ENCODE results near the gene ATXN7L1. TPM values are rescaled to one million over a fixed set of nuclear protein-coding genes. Genes with fewer than 3 reads are reported as not detected.

Gene ATXN7L1
- total RNA-seq, 2 donors from 2014 or later, result 12.6 to 28.1 TPM

- Histone ChIP-seq H3K4me3 (no peak overlapping the region), H3K4me1 (replicated peaks) (no peaks in the 10 kb centered on the region), H3K36me3 (peaks cover 4 to 9% of the 10 kb centered on the region in 2 donors), H3K9me3 (no peaks in the 10 kb centered on the region), H3K27me3 (replicated peaks; ENCODE audit: insufficient read depth) (no peaks in the 10 kb centered on the region), H3K27ac (no peak overlapping the region)
- no peak for TF ChIP-seq POLR2A (IDR thresholded peaks at IDR 0.05)
- TF ChIP-seq POLR2AphosphoS5 (IDR thresholded peaks at IDR 0.05), result no peak
- no peak for TF ChIP-seq CTCF (IDR thresholded peaks at IDR 0.05)
- intact Hi-C loops (cut with DNase I), result no loop called here
- 91% methylated on average over 9 of the region's 9 CpGs for WGBS
- DNase-seq (ENCODE audit: low spot score), result no peak
These were observed 263.6 kb downstream of the ATXN7L1 start for GRCh38 chr7:105612806-105613205.

- intact Hi-C loops (cut with DNase I), result no loop called here
These were observed 264.3 kb downstream of the ATXN7L1 start for GRCh38 chr7:105611856-105612775.

GRCh38 chr7:105610165-105610930 lies 266.1 kb downstream of the ATXN7L1 start:
- WGBS, result 75% methylated on average over 8 of the region's 8 CpGs
- Histone ChIP-seq H3K4me1 (replicated peaks) (no peaks in the 10 kb centered on the region), H3K27ac (no peak overlapping the region), H3K4me3 (no peak overlapping the region), H3K27me3 (replicated peaks; ENCODE audit: insufficient read depth) (no peaks in the 10 kb centered on the region), H3K36me3 (peaks cover 4 to 9% of the 10 kb centered on the region in 2 donors), H3K9me3 (no peaks in the 10 kb centered on the region)
- DNase-seq (ENCODE audit: low spot score), result no peak
- intact Hi-C loops (cut with DNase I), result no loop called here
- TF ChIP-seq CTCF (IDR thresholded peaks at IDR 0.05) (no peak), POLR2AphosphoS5 (IDR thresholded peaks at IDR 0.05) (no peak), POLR2A (IDR thresholded peaks at IDR 0.05) (no peak)

More at GRCh38 chr7:105611856-105612775, 264.3 kb downstream of the ATXN7L1 start:
- TF ChIP-seq POLR2A (IDR thresholded peaks at IDR 0.05), result no peak
- TF ChIP-seq POLR2AphosphoS5 (IDR thresholded peaks at IDR 0.05), result no peak
- TF ChIP-seq CTCF (IDR thresholded peaks at IDR 0.05), result no peak
- WGBS, result 87% methylated on average over 16 of the region's 16 CpGs
- Histone ChIP-seq H3K4me3 (no peak overlapping the region), H3K36me3 (peaks cover 4 to 9% of the 10 kb centered on the region in 2 donors), H3K27me3 (replicated peaks; ENCODE audit: insufficient read depth) (no peaks in the 10 kb centered on the region), H3K27ac (no peak overlapping the region), H3K9me3 (no peaks in the 10 kb centered on the region), H3K4me1 (replicated peaks) (no peaks in the 10 kb centered on the region)
- no peak for DNase-seq (ENCODE audit: low spot score)

DNA sequence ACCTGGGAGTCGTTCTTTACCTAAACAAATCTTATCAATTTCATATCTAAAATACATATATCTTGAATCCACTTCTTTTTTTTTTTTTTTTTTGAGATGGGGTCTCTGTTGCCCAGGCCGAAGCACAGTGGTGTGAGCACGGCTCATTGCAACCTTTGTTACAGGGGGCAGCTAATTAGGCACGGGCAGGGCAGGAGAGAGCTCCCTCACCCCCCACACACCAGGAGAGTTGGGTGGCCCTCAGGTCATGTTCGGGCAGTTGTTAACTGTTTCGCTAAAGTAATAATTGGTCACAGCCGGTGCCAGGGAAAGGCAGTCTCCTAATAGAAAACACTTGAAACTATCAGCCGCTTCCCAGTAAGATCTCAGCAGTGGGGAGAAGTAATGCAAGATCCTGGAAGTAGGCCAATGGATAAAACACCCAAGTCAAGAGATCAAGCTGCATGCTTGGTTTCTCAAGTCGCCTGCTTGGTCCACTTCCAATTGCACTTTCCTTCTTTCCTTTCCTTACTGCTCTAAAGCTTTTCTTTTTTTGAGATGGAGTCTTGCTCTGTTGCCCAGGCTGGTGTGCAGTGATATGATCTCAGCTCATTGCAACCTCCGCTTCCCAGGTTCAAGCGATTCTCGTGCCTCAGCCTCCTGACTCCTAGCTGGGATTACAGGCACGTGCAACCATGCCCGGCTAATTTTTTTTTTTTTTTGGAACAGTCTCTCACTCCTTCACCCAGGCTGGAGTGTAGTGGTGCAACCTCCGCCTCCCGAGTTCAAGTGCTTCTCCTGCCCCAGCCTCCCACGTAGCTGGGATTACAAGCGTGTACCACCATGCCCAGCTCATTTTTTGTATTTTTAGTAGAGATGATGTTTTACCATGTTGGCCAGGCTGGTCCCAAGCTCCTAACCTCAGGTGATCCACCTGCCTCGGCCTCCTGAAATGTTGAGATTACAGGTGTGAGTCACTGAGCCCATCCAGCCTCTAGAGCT lies 273.8 kb downstream of the ATXN7L1 start:
- Histone ChIP-seq H3K4me3 (no peak overlapping the region), H3K4me1 (replicated peaks) (no peaks in the 10 kb centered on the region), H3K36me3 (no peaks in the 10 kb centered on the region), H3K27me3 (replicated peaks; ENCODE audit: insufficient read depth) (no peaks in the 10 kb centered on the region), H3K27ac (no peak overlapping the region), H3K9me3 (no peaks in the 10 kb centered on the region)
- 78% methylated on average over 19 of the region's 19 CpGs for WGBS
- TF ChIP-seq CTCF (IDR thresholded peaks at IDR 0.05) (no peak), POLR2A (IDR thresholded peaks at IDR 0.05) (no peak), POLR2AphosphoS5 (IDR thresholded peaks at IDR 0.05) (no peak)
- intact Hi-C loops (cut with DNase I), result no loop called here
- no peak for DNase-seq (ENCODE audit: low spot score)

All from prostate gland (tissue), 2 donors.